ENCODE results near the gene TSEN34.
"Not testable (repeated sequence)": the region's sequence is repeated elsewhere in the genome, so short reads cannot be mapped to it uniquely, and the experiment has no call there.

TSEN34 gene

GRCh38 chr19:54209058-54209810 is 18.1 kb downstream of the TSEN34 start:
- DNase-seq = no peak

DNA sequence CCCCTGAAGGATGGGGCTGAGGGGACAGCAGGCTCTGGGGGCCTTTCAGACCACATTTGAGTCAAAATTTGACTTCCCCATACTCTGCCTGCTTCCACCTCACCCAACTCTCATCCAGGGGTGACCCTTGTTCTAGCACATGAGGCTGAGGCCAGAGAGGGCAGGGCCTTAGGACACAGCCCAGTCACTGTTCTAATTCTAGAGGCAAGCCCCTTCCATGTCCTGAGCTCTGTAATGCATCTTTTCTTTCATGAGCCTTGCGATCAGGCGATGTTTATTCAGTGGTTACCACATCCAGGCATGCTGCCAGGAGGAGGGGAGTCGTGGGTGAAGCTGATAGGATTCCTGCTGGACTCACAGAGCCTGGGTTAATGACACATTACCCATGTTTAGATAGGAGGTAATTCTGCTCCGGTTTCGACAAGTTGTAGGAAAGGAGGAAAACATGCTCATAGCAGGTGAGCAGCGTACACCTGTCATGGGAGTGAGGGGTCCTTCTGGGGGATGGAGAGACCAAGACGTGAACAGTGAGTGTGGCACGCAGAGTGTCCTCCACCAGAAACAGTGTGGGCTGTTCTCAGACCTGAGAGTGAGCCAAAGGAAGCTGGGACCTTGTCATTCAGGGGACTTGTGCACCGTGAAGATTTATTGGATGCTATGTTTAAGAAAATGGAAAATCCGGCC is 18.8 kb downstream of the TSEN34 start:
- DNase-seq = peak; percentile 94 to 99 (median 95)

GRCh38 chr19:54211235-54211634 is 20.1 kb downstream of the TSEN34 start:
- peak in 2 of 4 experiments; percentile 26 to 29 for DNase-seq

DNA sequence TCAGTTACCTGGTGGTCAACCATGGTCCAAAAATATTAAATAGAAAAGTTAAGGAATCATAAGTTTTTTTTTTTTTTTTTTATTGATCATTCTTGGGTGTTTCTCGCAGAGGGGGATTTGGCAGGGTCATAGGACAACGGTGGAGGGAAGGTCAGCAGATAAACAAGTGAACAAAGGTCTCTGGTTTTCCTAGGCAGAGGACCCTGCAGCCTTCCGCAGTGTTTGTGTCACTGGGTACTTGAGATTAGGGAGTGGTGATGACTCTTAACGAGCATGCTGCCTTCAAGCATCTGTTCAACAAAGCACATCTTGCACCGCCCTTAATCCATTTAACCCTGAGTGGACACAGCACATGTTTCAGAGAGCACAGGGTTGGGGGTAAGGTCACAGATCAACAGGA is 23.1 kb downstream of the TSEN34 start:
- DNase-seq = not testable (repeated sequence)

GRCh38 chr19:54214734-54215133 is 23.6 kb downstream of the TSEN34 start:
- DNase-seq = not testable (repeated sequence)

- DNase-seq = no peak
Measured at GRCh38 chr19:54216869-54217268, 25.8 kb downstream of the TSEN34 start.

GRCh38 chr19:54217517-54218247 is 26.6 kb downstream of the TSEN34 start:
- not testable (repeated sequence) for DNase-seq

DNA sequence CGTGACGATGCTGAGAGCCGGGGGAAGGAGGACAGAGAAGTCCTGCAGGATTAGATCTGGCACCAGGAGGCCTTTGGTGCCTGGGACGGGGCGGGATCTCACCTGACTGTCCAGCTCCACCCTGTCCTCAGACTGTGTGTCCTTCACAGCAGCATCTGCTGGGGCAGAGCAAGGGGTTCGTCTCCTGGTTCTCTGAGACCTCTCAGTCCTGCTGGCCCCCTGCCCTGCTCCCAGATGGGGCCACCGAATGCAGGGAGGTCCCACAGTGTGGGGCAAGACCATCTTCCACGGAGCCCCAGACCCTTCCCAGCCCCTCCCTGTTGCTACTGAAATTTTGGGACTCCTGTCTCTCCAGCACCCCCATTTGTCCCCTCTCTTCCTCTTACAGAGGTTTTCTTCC is 27.2 kb downstream of the TSEN34 start:
- DNase-seq = no peak

GRCh38 chr19:54218960-54219661 is 28.0 kb downstream of the TSEN34 start:
- DNase-seq = no peak

DNA sequence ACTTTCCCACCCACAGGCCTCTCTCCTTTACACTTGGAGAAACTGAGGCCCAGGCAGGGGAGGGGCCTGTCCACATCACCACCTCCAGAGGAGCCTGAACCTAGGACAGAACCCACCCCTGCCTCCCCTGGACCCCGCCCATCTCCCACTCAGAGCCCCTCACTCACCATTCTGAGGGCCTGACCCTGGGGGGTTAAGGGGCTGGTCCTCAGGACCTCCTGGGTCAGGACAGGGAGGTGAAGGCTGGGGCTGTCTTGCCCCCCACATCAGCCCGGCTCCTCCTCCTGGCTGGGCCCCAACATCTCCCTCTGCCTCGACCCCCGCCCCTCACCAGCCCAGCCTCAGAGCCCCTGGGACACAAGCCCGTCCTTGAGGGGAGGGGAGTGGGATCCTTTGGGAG is 28.6 kb downstream of the TSEN34 start:
- DNase-seq = not testable (repeated sequence)

- not testable (repeated sequence) for DNase-seq
Measured at GRCh38 chr19:54221947-54222346, 30.8 kb downstream of the TSEN34 start.

GRCh38 chr19:54222474-54223276 is 31.6 kb downstream of the TSEN34 start, which contains the start of gene LILRB3:
Gene LILRB3 (minus strand): TSS chr19:54223007. CDS start chr19:54222976, 31 bp downstream.
- DNase-seq = peak in 3 of 4 experiments; percentile 47 to 79 (median 78)

DNA sequence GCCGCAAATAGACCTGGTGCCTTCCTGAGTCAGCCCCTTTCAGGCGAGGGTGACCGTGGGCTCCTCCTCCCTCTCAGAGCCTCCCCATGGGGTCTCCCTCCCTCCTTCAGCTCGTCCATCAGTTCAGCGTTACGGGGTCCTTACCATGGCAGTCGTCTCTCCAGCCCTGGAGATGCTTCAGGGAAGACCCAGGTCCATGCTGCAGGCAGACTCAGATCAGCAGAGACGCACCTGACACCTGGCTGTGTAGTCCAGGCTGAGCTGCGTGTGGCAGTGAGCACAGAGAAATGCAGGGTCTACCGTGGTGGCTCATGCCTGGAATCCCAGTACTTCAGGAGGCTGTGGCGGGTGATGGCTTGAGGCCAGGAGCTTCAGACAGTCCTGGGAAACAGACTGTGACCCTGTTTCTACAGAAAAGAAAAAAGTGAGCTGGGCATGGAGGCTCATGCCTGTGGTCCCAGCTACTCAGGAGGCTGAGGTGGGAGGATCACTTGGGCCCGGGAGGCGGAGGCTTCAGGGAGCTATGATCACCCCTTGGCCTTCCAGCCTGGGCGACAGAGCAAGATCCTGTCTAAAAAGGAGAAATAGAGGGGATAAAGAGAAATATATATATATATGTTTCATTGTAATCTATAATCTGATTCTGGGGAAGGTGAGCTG is 32.3 kb downstream of the TSEN34 start:
- peak in 2 of 4 experiments; percentile 30 to 41 for DNase-seq

GRCh38 chr19:54223937-54224281 is 32.8 kb downstream of the TSEN34 start:
- peak in 2 of 4 experiments; percentile 32 to 44 for DNase-seq

DNA sequence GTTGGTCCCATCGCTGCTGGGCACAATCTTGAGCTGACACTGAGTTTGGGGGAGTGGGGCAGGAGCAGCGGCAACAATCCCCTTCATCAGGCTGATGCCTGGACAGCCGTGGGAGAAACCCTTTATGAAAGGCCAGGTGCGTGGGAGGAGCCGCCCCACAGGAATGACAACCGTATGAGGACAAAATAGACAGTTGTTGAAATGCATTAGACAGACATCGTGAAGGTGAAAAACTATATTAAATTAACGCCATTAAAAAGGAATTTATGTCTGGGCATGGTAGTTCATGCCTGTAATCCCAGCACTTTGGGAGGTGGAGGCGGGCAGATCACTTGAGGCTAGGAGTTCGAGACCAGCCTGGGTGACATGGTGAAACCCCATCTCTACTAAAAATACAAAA is 33.5 kb downstream of the TSEN34 start:
- not testable (repeated sequence) for DNase-seq

DNA sequence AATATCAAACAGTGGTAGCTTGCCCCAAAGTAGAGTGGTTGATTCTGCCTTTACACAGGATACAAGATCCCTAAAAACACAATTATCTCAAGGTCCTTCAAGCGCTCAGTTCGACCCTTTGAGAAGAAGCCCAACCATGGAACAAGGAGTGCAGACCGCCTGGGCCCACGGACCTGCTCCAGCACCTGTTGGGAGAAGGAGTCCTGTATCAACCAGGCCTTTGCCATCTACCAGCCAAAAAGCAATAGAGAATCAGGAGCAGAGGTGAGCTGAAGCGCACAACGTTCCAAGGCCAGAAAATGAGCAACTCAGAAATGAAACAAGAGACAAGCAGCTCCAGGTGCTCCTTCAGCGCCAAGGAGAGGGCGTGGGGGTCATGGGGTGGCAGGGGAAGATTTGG is 38.0 kb downstream of the TSEN34 start:
- DNase-seq = no peak

DNA sequence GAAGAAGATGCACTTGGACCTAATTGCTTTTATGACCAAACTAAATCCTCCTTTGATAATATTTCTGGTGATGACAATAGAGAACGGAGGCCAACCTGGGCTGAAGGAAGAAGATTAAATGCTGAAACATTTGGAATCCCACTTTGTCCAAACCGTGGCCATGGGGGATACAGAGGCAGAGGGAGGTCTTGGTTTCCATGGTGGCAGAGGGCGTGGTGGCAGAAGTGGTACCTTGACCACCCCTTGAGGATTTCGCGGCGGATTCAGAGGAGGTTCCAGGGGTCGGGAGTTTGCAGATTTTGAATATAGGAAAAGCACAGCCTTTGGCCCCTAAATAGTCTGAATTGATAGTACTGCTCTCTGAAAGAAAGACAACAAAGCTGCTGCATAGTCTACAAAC is 38.9 kb downstream of the TSEN34 start:
- DNase-seq = no peak

- DNase-seq = peak; percentile 69 to 95 (median 86)
Measured at GRCh38 chr19:54231077-54231931, 40.2 kb downstream of the TSEN34 start.

- no peak for DNase-seq
Measured at GRCh38 chr19:54233941-54234340, 42.8 kb downstream of the TSEN34 start.
